Prostate gland (tissue), 2 donors: ENCODE data around the gene PLXNB2.

ENCODE experiments used
- POLR2A ChIP-seq: fragments of 450-650 bp; IDR thresholded peaks from one replicate; pipeline ENCODE4 v1.6.1; 2016; ENCODE audit warnings: antibody characterized with exemption, mild to moderate bottlenecking
- POLR2AphosphoS5 ChIP-seq: sonication (generic); formaldehyde crosslinking; IDR thresholded peaks from one replicate; pipeline ENCODE4 v1.6.1; 2017; ENCODE audit warnings: antibody characterized with exemption
- TF ChIP-seq, protein P1 (sequence below), 4 experiments: fragments of 200-600 bp in 2 of 4; fragments of 450-650 bp in 2 of 4; sonication (generic) in 2 of 4; IDR thresholded peaks; 1 replicate in 3 of 4; 2 replicates in 1 of 4; pipeline ENCODE4 v1.5.1; 2016 to 2019; ENCODE audit warnings: antibody characterized with exemption in 4 of 4, mild to moderate bottlenecking in 2 of 4, moderate library complexity in 2 of 4

DNA sequence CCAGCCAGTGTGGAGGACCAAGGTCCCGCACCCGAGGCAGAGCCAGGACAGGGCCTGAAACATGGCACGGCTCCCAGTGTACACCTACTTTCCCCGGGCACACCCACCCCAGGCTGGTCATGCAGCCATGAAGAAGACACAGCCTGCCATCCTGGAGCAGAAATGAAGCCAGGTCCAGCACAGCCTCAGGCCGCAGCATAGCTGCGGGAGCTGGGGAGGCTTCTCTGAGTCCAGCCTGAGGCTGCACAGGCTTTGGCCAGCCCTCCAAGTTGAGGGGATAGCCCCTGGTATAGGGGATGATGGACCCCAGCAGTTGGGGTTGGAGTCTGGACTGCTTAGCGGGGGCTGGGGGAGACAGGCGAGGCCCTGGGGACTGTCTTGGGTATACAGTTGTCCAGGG, 53.5 kb downstream of the PLXNB2 start:
- TF ChIP-seq, protein P1, sequence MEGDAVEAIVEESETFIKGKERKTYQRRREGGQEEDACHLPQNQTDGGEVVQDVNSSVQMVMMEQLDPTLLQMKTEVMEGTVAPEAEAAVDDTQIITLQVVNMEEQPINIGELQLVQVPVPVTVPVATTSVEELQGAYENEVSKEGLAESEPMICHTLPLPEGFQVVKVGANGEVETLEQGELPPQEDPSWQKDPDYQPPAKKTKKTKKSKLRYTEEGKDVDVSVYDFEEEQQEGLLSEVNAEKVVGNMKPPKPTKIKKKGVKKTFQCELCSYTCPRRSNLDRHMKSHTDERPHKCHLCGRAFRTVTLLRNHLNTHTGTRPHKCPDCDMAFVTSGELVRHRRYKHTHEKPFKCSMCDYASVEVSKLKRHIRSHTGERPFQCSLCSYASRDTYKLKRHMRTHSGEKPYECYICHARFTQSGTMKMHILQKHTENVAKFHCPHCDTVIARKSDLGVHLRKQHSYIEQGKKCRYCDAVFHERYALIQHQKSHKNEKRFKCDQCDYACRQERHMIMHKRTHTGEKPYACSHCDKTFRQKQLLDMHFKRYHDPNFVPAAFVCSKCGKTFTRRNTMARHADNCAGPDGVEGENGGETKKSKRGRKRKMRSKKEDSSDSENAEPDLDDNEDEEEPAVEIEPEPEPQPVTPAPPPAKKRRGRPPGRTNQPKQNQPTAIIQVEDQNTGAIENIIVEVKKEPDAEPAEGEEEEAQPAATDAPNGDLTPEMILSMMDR (IDR thresholded peaks at IDR 0.05) = no peak
- TF ChIP-seq POLR2AphosphoS5 = no peak
- no peak for TF ChIP-seq POLR2A
